DOHH2 (cell line): ENCODE data around the gene NCKAP5.

ENCODE experiments used
- EZH2phosphoT487 ChIP-seq: fragments of 200-600 bp; sonication (generic); IDR thresholded peaks from 2 replicates; pipeline ENCODE4 v1.6.1; 2017; ENCODE audit warnings: borderline replicate concordance, mild to moderate bottlenecking, antibody characterized with exemption, low read length, moderate library complexity, mixed read lengths
- TF ChIP-seq, protein P1 (sequence below): fragments of 200-600 bp; sonication (generic); IDR thresholded peaks from one replicate; pipeline ENCODE4 v1.5.1; 2014; ENCODE audit warnings: antibody characterized with exemption, mild to moderate bottlenecking, low read depth, low read length; ENCODE audit not compliant: poor library complexity, severe bottlenecking

DNA sequence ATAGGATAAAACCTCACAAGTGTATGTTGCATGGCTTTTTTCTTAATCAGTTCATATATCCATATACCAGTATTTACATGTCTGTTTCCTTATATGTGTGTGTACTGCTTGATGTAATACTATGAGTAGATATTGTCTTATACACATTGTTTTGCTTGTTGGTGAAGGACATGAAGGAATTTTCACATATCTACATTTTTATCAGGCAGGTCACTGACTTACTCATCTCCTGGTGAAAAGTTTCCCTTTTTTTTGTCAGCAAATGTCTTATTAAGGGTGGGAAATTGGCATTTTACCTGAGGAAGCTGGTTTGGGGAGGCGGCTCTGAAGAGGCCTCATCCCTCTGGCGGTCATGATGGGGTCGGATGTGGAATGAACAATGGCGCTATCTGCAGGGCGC lies 836.8 kb downstream of the NCKAP5 start:
- TF ChIP-seq, protein P1, sequence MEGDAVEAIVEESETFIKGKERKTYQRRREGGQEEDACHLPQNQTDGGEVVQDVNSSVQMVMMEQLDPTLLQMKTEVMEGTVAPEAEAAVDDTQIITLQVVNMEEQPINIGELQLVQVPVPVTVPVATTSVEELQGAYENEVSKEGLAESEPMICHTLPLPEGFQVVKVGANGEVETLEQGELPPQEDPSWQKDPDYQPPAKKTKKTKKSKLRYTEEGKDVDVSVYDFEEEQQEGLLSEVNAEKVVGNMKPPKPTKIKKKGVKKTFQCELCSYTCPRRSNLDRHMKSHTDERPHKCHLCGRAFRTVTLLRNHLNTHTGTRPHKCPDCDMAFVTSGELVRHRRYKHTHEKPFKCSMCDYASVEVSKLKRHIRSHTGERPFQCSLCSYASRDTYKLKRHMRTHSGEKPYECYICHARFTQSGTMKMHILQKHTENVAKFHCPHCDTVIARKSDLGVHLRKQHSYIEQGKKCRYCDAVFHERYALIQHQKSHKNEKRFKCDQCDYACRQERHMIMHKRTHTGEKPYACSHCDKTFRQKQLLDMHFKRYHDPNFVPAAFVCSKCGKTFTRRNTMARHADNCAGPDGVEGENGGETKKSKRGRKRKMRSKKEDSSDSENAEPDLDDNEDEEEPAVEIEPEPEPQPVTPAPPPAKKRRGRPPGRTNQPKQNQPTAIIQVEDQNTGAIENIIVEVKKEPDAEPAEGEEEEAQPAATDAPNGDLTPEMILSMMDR, result no peak
- no peak for TF ChIP-seq EZH2phosphoT487
